Nephron (organoid): ENCODE results near the gene WHRN.

Experiments
- H3K27ac Mint-ChIP-seq, 3 experiments: 2 replicates each; pipeline ENCODE4 v1.8.0; 2020; ENCODE audit warnings: mixed read lengths in 3 of 3, mild to moderate bottlenecking in 2 of 3, moderate library complexity in 1 of 3
- H3K27me3 Mint-ChIP-seq: 2 replicates; pipeline ENCODE4 v1.8.0; 2021; ENCODE audit warnings: low read depth, mild to moderate bottlenecking, moderate library complexity, mixed read lengths
- H3K36me3 Mint-ChIP-seq: 2 replicates; pipeline ENCODE4 v1.8.0; 2020; ENCODE audit warnings: low read depth, mixed read lengths
- H3K4me1 Mint-ChIP-seq: 2 replicates; pipeline ENCODE4 v1.8.0; 2020; ENCODE audit warnings: mixed read lengths
- H3K4me3 Mint-ChIP-seq, 3 experiments: 2 replicates each; pipeline ENCODE4 v1.8.0; 2020; ENCODE audit warnings: mild to moderate bottlenecking in 3 of 3, mixed read lengths in 3 of 3, moderate library complexity in 2 of 3
- H3K9me3 Mint-ChIP-seq: 2 replicates; pipeline ENCODE4 v1.8.0; 2020; ENCODE audit warnings: mixed read lengths
- TF ChIP-seq, protein P1 (sequence below), 3 experiments: fragments of 200-600 bp; sonication (generic); IDR thresholded peaks; one replicate each; pipeline ENCODE4 v1.5.0; 2021; ENCODE audit warnings: antibody characterized with exemption in 3 of 3; ENCODE audit not compliant: unreplicated experiment in 3 of 3

Gene WHRN

DNA sequence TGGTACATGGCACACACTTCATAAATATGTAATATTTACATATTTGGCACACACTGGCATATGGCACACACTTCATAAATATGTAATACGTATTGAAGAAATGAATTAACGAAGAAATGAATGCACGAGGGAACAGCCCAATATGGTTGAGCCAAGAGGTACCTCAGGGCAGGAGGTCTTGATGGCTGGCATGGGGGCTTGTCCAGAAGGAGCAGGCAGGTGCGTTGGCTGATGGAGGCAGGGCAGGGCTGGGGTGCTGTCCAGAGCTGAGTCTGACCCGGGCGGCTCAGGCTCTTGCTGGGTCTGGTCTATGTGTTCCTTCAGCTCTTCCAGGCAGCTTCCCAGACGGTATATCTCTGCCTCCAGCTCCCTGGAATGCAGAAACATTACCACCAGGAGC is 143.7 kb downstream of the WHRN start:
- H3K36me3 Mint-ChIP-seq = peaks cover 61% of the 10 kb centered on the region
- no peaks in the 10 kb centered on the region for H3K27me3 Mint-ChIP-seq
- H3K9me3 Mint-ChIP-seq = no peaks in the 10 kb centered on the region
- no peaks in the 10 kb centered on the region for H3K4me1 Mint-ChIP-seq
- TF ChIP-seq, protein P1, sequence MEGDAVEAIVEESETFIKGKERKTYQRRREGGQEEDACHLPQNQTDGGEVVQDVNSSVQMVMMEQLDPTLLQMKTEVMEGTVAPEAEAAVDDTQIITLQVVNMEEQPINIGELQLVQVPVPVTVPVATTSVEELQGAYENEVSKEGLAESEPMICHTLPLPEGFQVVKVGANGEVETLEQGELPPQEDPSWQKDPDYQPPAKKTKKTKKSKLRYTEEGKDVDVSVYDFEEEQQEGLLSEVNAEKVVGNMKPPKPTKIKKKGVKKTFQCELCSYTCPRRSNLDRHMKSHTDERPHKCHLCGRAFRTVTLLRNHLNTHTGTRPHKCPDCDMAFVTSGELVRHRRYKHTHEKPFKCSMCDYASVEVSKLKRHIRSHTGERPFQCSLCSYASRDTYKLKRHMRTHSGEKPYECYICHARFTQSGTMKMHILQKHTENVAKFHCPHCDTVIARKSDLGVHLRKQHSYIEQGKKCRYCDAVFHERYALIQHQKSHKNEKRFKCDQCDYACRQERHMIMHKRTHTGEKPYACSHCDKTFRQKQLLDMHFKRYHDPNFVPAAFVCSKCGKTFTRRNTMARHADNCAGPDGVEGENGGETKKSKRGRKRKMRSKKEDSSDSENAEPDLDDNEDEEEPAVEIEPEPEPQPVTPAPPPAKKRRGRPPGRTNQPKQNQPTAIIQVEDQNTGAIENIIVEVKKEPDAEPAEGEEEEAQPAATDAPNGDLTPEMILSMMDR (IDR thresholded peaks at IDR 0.05; ENCODE audit: unreplicated experiment in 3 of 3) = no peak
- no peak overlapping the region for H3K27ac Mint-ChIP-seq
- no peak overlapping the region for H3K4me3 Mint-ChIP-seq

DNA sequence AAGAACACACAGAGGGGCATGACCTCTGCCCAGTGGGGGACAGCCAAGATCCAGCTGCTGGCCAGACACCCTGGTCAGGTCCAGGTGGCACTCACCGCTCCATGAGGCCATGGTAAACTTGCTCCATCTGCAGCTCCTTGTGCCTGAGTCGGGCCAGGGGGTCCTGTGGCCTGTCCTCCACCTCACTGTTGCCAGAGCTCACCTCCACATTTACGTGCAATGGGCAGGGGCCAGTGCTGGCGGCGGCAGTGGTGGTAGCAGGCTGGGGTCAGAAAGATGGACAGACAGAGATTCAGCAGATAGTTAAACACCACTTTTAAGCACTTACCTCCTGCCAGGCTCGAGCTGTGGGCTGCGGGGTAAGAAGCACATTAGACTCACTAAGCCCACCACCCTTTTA is 145.5 kb downstream of the WHRN start:
- no peaks in the 10 kb centered on the region for H3K9me3 Mint-ChIP-seq
- TF ChIP-seq, protein P1 (IDR thresholded peaks at IDR 0.05; ENCODE audit: unreplicated experiment in 3 of 3) = no peak
- peaks cover 55% of the 10 kb centered on the region for H3K36me3 Mint-ChIP-seq
- no peaks in the 10 kb centered on the region for H3K4me1 Mint-ChIP-seq
- H3K27ac Mint-ChIP-seq = no peak overlapping the region
- H3K4me3 Mint-ChIP-seq = no peak overlapping the region
- H3K27me3 Mint-ChIP-seq = no peaks in the 10 kb centered on the region

DNA sequence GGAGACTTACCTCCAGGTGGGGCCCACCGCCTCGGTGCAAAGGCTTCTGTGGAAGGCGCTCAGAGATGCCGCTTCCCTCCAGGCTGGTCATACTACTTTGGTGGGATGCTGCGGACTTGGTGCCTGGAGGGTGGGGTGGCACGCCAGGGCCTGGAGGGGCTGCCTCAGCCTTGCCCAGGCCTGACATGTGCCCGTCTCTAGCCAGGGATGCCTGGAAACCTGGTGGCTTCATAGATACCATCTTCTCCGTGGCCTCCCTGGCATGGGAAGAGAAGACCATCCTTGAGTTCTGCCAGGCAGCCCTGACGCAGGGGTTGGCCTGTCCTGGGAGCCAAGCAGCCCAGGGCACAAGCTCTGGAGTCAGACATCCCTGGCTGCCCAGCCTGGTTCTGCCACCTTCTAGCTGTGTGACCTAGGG is 147.4 kb downstream of the WHRN start:
- Mint-ChIP-seq H3K27me3 (no peaks in the 10 kb centered on the region), H3K4me1 (no peaks in the 10 kb centered on the region), H3K4me3 (no peak overlapping the region), H3K9me3 (no peaks in the 10 kb centered on the region), H3K36me3 (peaks cover 43% of the 10 kb centered on the region), H3K27ac (no peak overlapping the region)
- TF ChIP-seq, protein P1 (IDR thresholded peaks at IDR 0.05; ENCODE audit: unreplicated experiment in 3 of 3) = no peak

DNA sequence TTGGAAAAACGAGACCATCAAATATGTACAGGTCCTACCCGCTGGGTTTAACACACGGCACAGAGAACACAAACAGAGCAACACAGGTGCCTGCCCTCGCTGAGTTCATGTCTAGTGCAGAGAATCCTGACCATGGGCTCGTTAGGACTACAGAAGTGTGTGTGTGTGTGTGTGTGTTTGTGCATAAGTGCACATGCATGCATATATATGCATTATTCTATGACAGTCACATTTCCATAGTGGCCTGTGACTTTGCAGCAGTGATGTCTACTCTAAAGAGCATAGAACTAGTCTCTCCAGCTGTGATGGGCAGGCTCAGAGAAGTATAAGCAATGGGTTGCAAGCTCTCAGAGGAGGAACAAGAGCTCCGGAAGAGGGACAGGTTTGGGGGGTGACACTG is 147.9 kb downstream of the WHRN start:
- TF ChIP-seq, protein P1 (IDR thresholded peaks at IDR 0.05; ENCODE audit: unreplicated experiment in 3 of 3) = no peak

DNA sequence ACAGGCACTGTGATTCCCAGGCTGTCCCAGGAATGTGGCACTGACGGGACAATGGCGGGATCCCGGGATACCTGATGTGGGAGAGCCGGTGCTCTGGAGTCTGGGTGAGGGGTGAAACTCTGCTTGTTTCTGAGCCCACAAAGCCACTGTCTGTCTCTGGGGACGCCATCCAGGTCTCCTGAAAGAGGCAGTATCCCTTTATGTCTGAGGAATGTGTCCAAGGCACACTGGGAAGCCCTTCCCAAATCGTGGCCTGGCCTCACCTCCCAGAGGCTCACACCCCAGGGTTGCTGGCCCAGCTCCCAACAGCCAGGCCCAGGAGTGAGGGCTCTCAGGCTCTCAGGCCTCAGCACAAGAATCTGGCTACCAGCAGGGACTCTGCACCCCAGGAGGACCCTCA is 148.5 kb downstream of the WHRN start:
- peaks cover 47% of the 10 kb centered on the region for H3K36me3 Mint-ChIP-seq
- TF ChIP-seq, protein P1 (IDR thresholded peaks at IDR 0.05; ENCODE audit: unreplicated experiment in 3 of 3) = no peak
- H3K9me3 Mint-ChIP-seq = no peaks in the 10 kb centered on the region
- no peak overlapping the region for H3K4me3 Mint-ChIP-seq
- H3K27ac Mint-ChIP-seq = no peak overlapping the region
- no peaks in the 10 kb centered on the region for H3K27me3 Mint-ChIP-seq
- H3K4me1 Mint-ChIP-seq = no peaks in the 10 kb centered on the region

More for the DNA sequence above, 147.9 kb downstream of the WHRN start:
- Mint-ChIP-seq H3K36me3 (peaks cover 44% of the 10 kb centered on the region), H3K27me3 (no peaks in the 10 kb centered on the region), H3K4me1 (no peaks in the 10 kb centered on the region), H3K4me3 (no peak overlapping the region), H3K9me3 (no peaks in the 10 kb centered on the region), H3K27ac (no peak overlapping the region)

DNA sequence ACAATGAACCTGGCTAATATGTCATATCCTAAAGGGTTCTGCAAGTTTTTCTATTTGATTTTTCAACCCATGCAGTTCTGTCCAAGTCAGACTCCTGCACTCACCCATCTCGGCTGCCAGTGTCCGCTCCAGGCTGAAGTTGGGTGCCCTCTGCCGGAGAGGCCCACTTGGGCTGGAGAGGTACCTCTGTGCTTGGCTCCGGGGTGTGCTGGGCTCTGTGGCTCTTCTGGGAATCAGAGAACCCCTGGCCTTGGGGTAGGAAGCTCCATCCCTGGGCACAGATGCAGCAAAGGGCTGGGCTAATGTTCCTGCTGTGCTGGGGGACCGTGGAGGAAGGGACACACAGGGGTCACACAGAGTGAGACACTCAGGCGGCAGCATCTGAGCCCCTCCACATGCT is 149.5 kb downstream of the WHRN start:
- Mint-ChIP-seq H3K27ac (no peak overlapping the region), H3K4me1 (no peaks in the 10 kb centered on the region), H3K4me3 (no peak overlapping the region), H3K9me3 (no peaks in the 10 kb centered on the region), H3K36me3 (peaks cover 40% of the 10 kb centered on the region), H3K27me3 (no peaks in the 10 kb centered on the region)
- TF ChIP-seq, protein P1 (IDR thresholded peaks at IDR 0.05; ENCODE audit: unreplicated experiment in 3 of 3) = no peak
